ENCODE data around the gene ITPR3. TPM values are rescaled to one million over a fixed set of nuclear protein-coding genes. Genes with fewer than 3 reads are reported as not detected.

The ITPR3 gene
- total RNA-seq, 4 donors from 2014 or later = 105 to 262 (median 124) TPM

- in situ Hi-C loops (cut with MboI; ENCODE audit: low pct_ligation_motif_present in 1 of 4, low pct_unique_long_range_greater_than_20kb in 1 of 4, low sequenced_read_pairs in 3 of 4) = no loop called here
- Histone ChIP-seq H3K27me3 (no peaks in the 10 kb centered on the region), H3K9me3 (no peaks in the 10 kb centered on the region), H3K4me3 (no peak overlapping the region), H3K27ac (no peak overlapping the region), H3K36me3 (peaks cover 0 to 7% (median 0%) of the 10 kb centered on the region in 4 donors), H3K4me1 (peaks cover 0 to 15% (median 0%) of the 10 kb centered on the region in 4 donors)
- whole genome bisulfite sequencing, 2 donors (ENCODE audit: low coverage in 1 of 2) = 20 to 66% methylated on average over 1 to 8 of the region's 8 CpGs
- intact Hi-C loops (cut with DNase I; ENCODE audit: low total_unique reads) = no loop called here
- no peak for TF ChIP-seq POLR2A (IDR thresholded peaks at IDR 0.05)
- no peak for TF ChIP-seq POLR2AphosphoS5 (IDR thresholded peaks at IDR 0.05)
- TF ChIP-seq EP300 (IDR thresholded peaks at IDR 0.05; ENCODE audit: low read depth) = no peak
- no peak for TF ChIP-seq CTCF (IDR thresholded peaks at IDR 0.05)
- no peak for DNase-seq
Observed at GRCh38 chr6:33699131-33699530, 78.0 kb downstream of the ITPR3 start.

- DNase-seq = no peak
- Histone ChIP-seq H3K36me3 (peaks cover 0 to 7% (median 0%) of the 10 kb centered on the region in 4 donors), H3K27ac (peak overlapping the region in 1 of 4 donors; percentile 16), H3K9me3 (no peaks in the 10 kb centered on the region), H3K27me3 (no peaks in the 10 kb centered on the region), H3K4me3 (no peak overlapping the region), H3K4me1 (peaks cover 0 to 15% (median 0%) of the 10 kb centered on the region in 4 donors)
- intact Hi-C loops (cut with DNase I; ENCODE audit: low total_unique reads) (loop anchor here (5.0 kb wide), 1 partner anchor 112 kb away; no protein-coding TSS in a partner anchor), in situ Hi-C loops (cut with MboI; ENCODE audit: low pct_ligation_motif_present in 1 of 4, low pct_unique_long_range_greater_than_20kb in 1 of 4, low sequenced_read_pairs in 3 of 4) (loop anchor here in 3 of 4 donors (5.0 to 10.0 kb wide), 2 partner anchors 112 to 115 kb away; partner anchors contain the start of gene BAK1 (in 1 of the 3))
- WGBS, 2 donors (ENCODE audit: low coverage in 1 of 2) = 71 to 72% methylated on average over 5 of the region's 5 CpGs
- TF ChIP-seq POLR2AphosphoS5 (IDR thresholded peaks at IDR 0.05) (no peak), POLR2A (IDR thresholded peaks at IDR 0.05) (no peak), CTCF (IDR thresholded peaks at IDR 0.05) (no peak), EP300 (IDR thresholded peaks at IDR 0.05; ENCODE audit: low read depth) (no peak)
Observed at GRCh38 chr6:33699739-33700138, 78.6 kb downstream of the ITPR3 start.

- DNase-seq = peak; percentile 84
- in situ Hi-C loops (cut with MboI; ENCODE audit: low pct_ligation_motif_present in 1 of 4, low pct_unique_long_range_greater_than_20kb in 1 of 4, low sequenced_read_pairs in 3 of 4) (loop anchor here in 3 of 4 donors (5.0 to 10.0 kb wide), 2 partner anchors 113 to 116 kb away; partner anchors contain the start of gene BAK1 (in 1 of the 3)), intact Hi-C loops (cut with DNase I; ENCODE audit: low total_unique reads) (loop anchor here (5.0 kb wide), 1 partner anchor 113 kb away; no protein-coding TSS in a partner anchor)
- H3K4me1 ChIP-seq = peaks cover 0 to 12% (median 0%) of the 10 kb centered on the region in 4 donors
- TF ChIP-seq POLR2A (IDR thresholded peaks at IDR 0.05) (no peak), CTCF (IDR thresholded peaks at IDR 0.05) (peak; percentile 56 to 75 (median 74)), EP300 (IDR thresholded peaks at IDR 0.05; ENCODE audit: low read depth) (no peak)
- H3K4me3 ChIP-seq = no peak overlapping the region
- no peaks in the 10 kb centered on the region for H3K9me3 ChIP-seq
- peak overlapping the region in 1 of 4 donors; percentile 16 for H3K27ac ChIP-seq
- 51 to 80% methylated on average over 2 to 10 of the region's 10 CpGs for WGBS, 2 donors (ENCODE audit: low coverage in 1 of 2)
- peaks cover 0 to 7% (median 0%) of the 10 kb centered on the region in 4 donors for H3K36me3 ChIP-seq
- H3K27me3 ChIP-seq = no peaks in the 10 kb centered on the region
Observed at GRCh38 chr6:33700391-33701050, 79.4 kb downstream of the ITPR3 start.

- Histone ChIP-seq H3K9me3 (no peaks in the 10 kb centered on the region), H3K27ac (no peak overlapping the region), H3K27me3 (no peaks in the 10 kb centered on the region), H3K36me3 (peaks cover 0 to 7% (median 0%) of the 10 kb centered on the region in 4 donors), H3K4me1 (peaks cover 0 to 3% (median 0%) of the 10 kb centered on the region in 4 donors), H3K4me3 (no peak overlapping the region)
- TF ChIP-seq CTCF (IDR thresholded peaks at IDR 0.05) (peak; percentile 41 to 64 (median 55)), EP300 (IDR thresholded peaks at IDR 0.05; ENCODE audit: low read depth) (no peak), POLR2A (IDR thresholded peaks at IDR 0.05) (no peak), POLR2AphosphoS5 (IDR thresholded peaks at IDR 0.05) (no peak)
- intact Hi-C loops (cut with DNase I; ENCODE audit: low total_unique reads) (loop anchor here (5.0 kb wide), 1 partner anchor 115 kb away; no protein-coding TSS in a partner anchor), in situ Hi-C loops (cut with MboI; ENCODE audit: low pct_ligation_motif_present in 1 of 4, low pct_unique_long_range_greater_than_20kb in 1 of 4, low sequenced_read_pairs in 3 of 4) (loop anchor here in 3 of 4 donors (5.0 to 10.0 kb wide), 2 partner anchors 115 to 118 kb away; partner anchors contain the start of gene BAK1 (in 1 of the 3))
- DNase-seq = peak; percentile 43
- 67 to 80% methylated on average over 1 of the region's 1 CpG for WGBS, 2 donors (ENCODE audit: low coverage in 1 of 2)
Observed at GRCh38 chr6:33702345-33702977, 81.3 kb downstream of the ITPR3 start.

Measured in transverse colon (tissue), 4 donors.